Activated T-cell treated with anti-CD3 and anti-CD28 coated beads, Interleukin-2, amount 50 U/mL, for 72 hours (primary cell): ENCODE results near the gene AOC3. TPM values are rescaled to one million over a fixed set of nuclear protein-coding genes. Genes with fewer than 3 reads are reported as not detected.

ENCODE experiments used
- ATAC-seq, 2 donors: fragments of 150-1000 bp; cut with Tn5 transposase; replicated peaks in 1 of 2; 2 replicates each; pipeline ENCODE4 v1.10.0; 2021; ENCODE audit warnings: moderate library complexity in 2 of 2, mild to moderate bottlenecking in 1 of 2
- DNase-seq, 2 donors: peaks; one replicate each; pipeline ENCODE4 v3.0.0; 2021 to 2022; ENCODE audit warnings: mixed read lengths in 1 of 2
- H3K27ac Mint-ChIP-seq: one replicate; pipeline ENCODE4 v1.8.0; 2022; ENCODE audit warnings: mild to moderate bottlenecking, moderate library complexity, mixed read lengths
- H3K27me3 Mint-ChIP-seq: one replicate; pipeline ENCODE4 v1.8.0; 2022; ENCODE audit warnings: low read depth, mixed read lengths
- H3K36me3 Mint-ChIP-seq, 2 donors: one replicate each; pipeline ENCODE4 v1.8.0; 2022; ENCODE audit warnings: mixed read lengths in 2 of 2, mild to moderate bottlenecking in 1 of 2; ENCODE audit not compliant: insufficient read depth in 2 of 2
- H3K4me1 Mint-ChIP-seq: one replicate; pipeline ENCODE4 v1.8.0; 2022; ENCODE audit warnings: low read depth, mixed read lengths
- H3K4me3 Mint-ChIP-seq, 2 donors: one replicate each; pipeline ENCODE4 v1.8.0; 2022; ENCODE audit warnings: mild to moderate bottlenecking in 2 of 2, mixed read lengths in 2 of 2, moderate library complexity in 2 of 2
- H3K9me3 Mint-ChIP-seq, 2 donors: one replicate each; pipeline ENCODE4 v1.8.0; 2022; ENCODE audit warnings: mixed read lengths in 2 of 2
- total RNA-seq, 2 donors: library from RNA; stranded (reverse); gene quantifications; one replicate each; pipeline ENCODE4 v1.2.3, GENCODE V29; 2022

Gene AOC3
- total RNA-seq, 2 donors from 2014 or later, result 6.8 to 9.4 TPM

GRCh38 chr17:42832213-42832933 lies 18.6 kb upstream of the AOC3 start:
- Mint-ChIP-seq H3K4me1 (peaks cover 34% of the 10 kb centered on the region), H3K36me3 (peaks cover 3 to 10% of the 10 kb centered on the region in 2 donors), H3K9me3 (no peaks in the 10 kb centered on the region), H3K27ac (peak overlapping the region; percentile 93), H3K4me3 (peak overlapping the region; percentile 90 to 92), H3K27me3 (peaks cover 9% of the 10 kb centered on the region)
- ATAC-seq, result peak; percentile 28 to 32
- DNase-seq, result no peak

GRCh38 chr17:42832934-42833766 lies 17.8 kb upstream of the AOC3 start, which contains the start of gene PSME3:
TSS of gene PSME3 (plus strand) at chr17:42833397. CDS start at chr17:42833632, 235 bp downstream.
- peak within 1 kb of the TSS; percentile 90 to 92 for H3K4me3 Mint-ChIP-seq
- peaks cover 3 to 13% of the 10 kb centered on the region in 2 donors for H3K36me3 Mint-ChIP-seq
- peak; percentile 94 to 95 for ATAC-seq

GRCh38 chr17:42833767-42834422 lies 17.1 kb upstream of the AOC3 start:
- Mint-ChIP-seq H3K9me3 (no peaks in the 10 kb centered on the region), H3K4me1 (peaks cover 39% of the 10 kb centered on the region), H3K27me3 (no peaks in the 10 kb centered on the region), H3K4me3 (peak overlapping the region; percentile 90 to 92), H3K36me3 (peaks cover 7 to 16% of the 10 kb centered on the region in 2 donors), H3K27ac (peak overlapping the region; percentile 85)
- no peak for ATAC-seq
- DNase-seq, result peak in 1 of 2 donors; percentile 7

More at GRCh38 chr17:42832934-42833766, 17.8 kb upstream of the AOC3 start, which contains the start of gene PSME3:
- peak; percentile 91 to 94 for DNase-seq
- Mint-ChIP-seq H3K4me1 (peaks cover 39% of the 10 kb centered on the region), H3K9me3 (no peaks in the 10 kb centered on the region), H3K27ac (peak within 1 kb of the TSS; percentile 93), H3K27me3 (peaks cover 1% of the 10 kb centered on the region)

- Mint-ChIP-seq H3K27me3 (no peaks in the 10 kb centered on the region), H3K9me3 (no peaks in the 10 kb centered on the region), H3K27ac (no peak overlapping the region), H3K4me1 (peaks cover 39% of the 10 kb centered on the region), H3K4me3 (no peak overlapping the region), H3K36me3 (peaks cover 10 to 22% of the 10 kb centered on the region in 2 donors)
- DNase-seq (no peak), ATAC-seq (no peak)
These were observed 15.3 kb upstream of the AOC3 start for GRCh38 chr17:42835732-42836131.

GRCh38 chr17:42841975-42842685 lies 8.9 kb upstream of the AOC3 start:
- DNase-seq (no peak), ATAC-seq (no peak)
- Mint-ChIP-seq H3K9me3 (no peaks in the 10 kb centered on the region), H3K27me3 (no peaks in the 10 kb centered on the region), H3K36me3 (peaks cover 14 to 24% of the 10 kb centered on the region in 2 donors), H3K4me3 (no peak overlapping the region), H3K4me1 (peaks cover 32% of the 10 kb centered on the region), H3K27ac (no peak overlapping the region)

- no peaks in the 10 kb centered on the region for H3K9me3 Mint-ChIP-seq
- H3K4me3 Mint-ChIP-seq, result no peak overlapping the region
- H3K4me1 Mint-ChIP-seq, result peaks cover 28% of the 10 kb centered on the region
- DNase-seq, result peak in 1 of 2 donors; percentile 20
- H3K27me3 Mint-ChIP-seq, result no peaks in the 10 kb centered on the region
- H3K36me3 Mint-ChIP-seq, result peaks cover 14 to 21% of the 10 kb centered on the region in 2 donors
- H3K27ac Mint-ChIP-seq, result no peak overlapping the region
- no peak for ATAC-seq
These were observed 7.6 kb upstream of the AOC3 start for GRCh38 chr17:42843358-42843934.

GRCh38 chr17:42844271-42844670 lies 6.7 kb upstream of the AOC3 start, which contains the start of gene AOC2:
TSS of gene AOC2 (plus strand) at chr17:42844580. CDS start at chr17:42844627, 47 bp downstream.
- no peak within 1 kb of the TSS for H3K4me3 Mint-ChIP-seq
- H3K27ac Mint-ChIP-seq, result no peak within 1 kb of the TSS
- peaks cover 28% of the 10 kb centered on the region for H3K4me1 Mint-ChIP-seq
- no peaks in the 10 kb centered on the region for H3K9me3 Mint-ChIP-seq
- DNase-seq (no peak), ATAC-seq (no peak)
- peaks cover 8 to 15% of the 10 kb centered on the region in 2 donors for H3K36me3 Mint-ChIP-seq
- no peaks in the 10 kb centered on the region for H3K27me3 Mint-ChIP-seq

GRCh38 chr17:42844761-42845555 lies 6.0 kb upstream of the AOC3 start:
- Mint-ChIP-seq H3K36me3 (peaks cover 8 to 12% of the 10 kb centered on the region in 2 donors), H3K27ac (no peak overlapping the region), H3K9me3 (no peaks in the 10 kb centered on the region), H3K4me3 (no peak overlapping the region), H3K27me3 (no peaks in the 10 kb centered on the region), H3K4me1 (peaks cover 28% of the 10 kb centered on the region)
- no peak for DNase-seq
- no peak for ATAC-seq

- Mint-ChIP-seq H3K27ac (no peak overlapping the region), H3K27me3 (no peaks in the 10 kb centered on the region), H3K36me3 (peaks cover 8 to 12% of the 10 kb centered on the region in 2 donors), H3K9me3 (no peaks in the 10 kb centered on the region), H3K4me1 (peaks cover 28% of the 10 kb centered on the region), H3K4me3 (peak overlapping the region in 1 of 2 donors; percentile 77)
- peak in 1 of 2 donors; percentile 7 for ATAC-seq
- no peak for DNase-seq
These were observed 5.5 kb upstream of the AOC3 start for GRCh38 chr17:42845556-42845917.

- Mint-ChIP-seq H3K27me3 (no peaks in the 10 kb centered on the region), H3K4me1 (peaks cover 28% of the 10 kb centered on the region), H3K4me3 (peak overlapping the region; percentile 56 to 77), H3K36me3 (peaks cover 8 to 12% of the 10 kb centered on the region in 2 donors), H3K27ac (peak overlapping the region; percentile 16), H3K9me3 (no peaks in the 10 kb centered on the region)
- ATAC-seq (peak; percentile 91 to 93), DNase-seq (peak; percentile 77 to 80)
These were observed 4.9 kb upstream of the AOC3 start for GRCh38 chr17:42845918-42846593.

- Mint-ChIP-seq H3K4me3 (peak overlapping the region in 1 of 2 donors; percentile 77), H3K27ac (no peak overlapping the region), H3K36me3 (peaks cover 8 to 12% of the 10 kb centered on the region in 2 donors), H3K27me3 (no peaks in the 10 kb centered on the region), H3K9me3 (no peaks in the 10 kb centered on the region), H3K4me1 (peaks cover 28% of the 10 kb centered on the region)
- ATAC-seq, result no peak
- DNase-seq, result no peak
These were observed 4.3 kb upstream of the AOC3 start for GRCh38 chr17:42846594-42847280.
